GM21515 (cell line): Measurements from ENCODE around the gene DSCAML1.

Source experiments
- ATAC-seq: cut with Tn5 transposase; IDR thresholded peaks from one replicate; pipeline ENCODE4 v1.9.1; 2021; ENCODE audit not compliant: unreplicated experiment

Gene DSCAML1

GRCh38 chr11:117796872-117797529, at the start of gene DSCAML1:
Gene DSCAML1, minus strand, starts transcription at chr11:117797216. Its CDS starts 137 bp downstream, at chr11:117797079.
- no peak for ATAC-seq

GRCh38 chr11:117843666-117844484, 46.9 kb upstream of the DSCAML1 start:
- ATAC-seq, result no peak

GRCh38 chr11:117842131-117842941, 45.3 kb upstream of the DSCAML1 start:
- no peak for ATAC-seq

DNA sequence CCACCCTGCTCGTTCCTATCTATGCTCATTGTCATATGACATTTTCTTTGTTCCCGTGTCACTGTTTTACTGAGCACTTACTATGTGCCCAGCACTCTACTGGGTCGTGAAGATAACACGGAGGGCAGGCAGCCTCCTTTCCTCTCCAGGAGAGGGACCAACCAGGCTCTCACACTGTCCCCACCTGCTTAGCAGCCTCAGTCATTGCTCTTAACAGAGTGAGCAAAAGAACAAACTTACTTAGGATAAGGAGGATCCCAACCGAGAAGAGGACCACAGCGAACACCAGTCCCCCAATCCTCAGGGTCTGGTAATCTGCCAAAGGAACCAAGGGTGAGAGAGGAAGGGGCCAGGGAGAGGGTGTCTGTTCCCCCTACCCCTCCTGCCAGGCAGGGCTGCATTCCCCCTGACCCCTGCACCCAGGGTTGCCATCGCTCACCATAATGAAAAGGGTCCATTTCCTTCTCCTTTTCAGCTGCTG, 44.6 kb upstream of the DSCAML1 start:
- ATAC-seq, result no peak

DNA sequence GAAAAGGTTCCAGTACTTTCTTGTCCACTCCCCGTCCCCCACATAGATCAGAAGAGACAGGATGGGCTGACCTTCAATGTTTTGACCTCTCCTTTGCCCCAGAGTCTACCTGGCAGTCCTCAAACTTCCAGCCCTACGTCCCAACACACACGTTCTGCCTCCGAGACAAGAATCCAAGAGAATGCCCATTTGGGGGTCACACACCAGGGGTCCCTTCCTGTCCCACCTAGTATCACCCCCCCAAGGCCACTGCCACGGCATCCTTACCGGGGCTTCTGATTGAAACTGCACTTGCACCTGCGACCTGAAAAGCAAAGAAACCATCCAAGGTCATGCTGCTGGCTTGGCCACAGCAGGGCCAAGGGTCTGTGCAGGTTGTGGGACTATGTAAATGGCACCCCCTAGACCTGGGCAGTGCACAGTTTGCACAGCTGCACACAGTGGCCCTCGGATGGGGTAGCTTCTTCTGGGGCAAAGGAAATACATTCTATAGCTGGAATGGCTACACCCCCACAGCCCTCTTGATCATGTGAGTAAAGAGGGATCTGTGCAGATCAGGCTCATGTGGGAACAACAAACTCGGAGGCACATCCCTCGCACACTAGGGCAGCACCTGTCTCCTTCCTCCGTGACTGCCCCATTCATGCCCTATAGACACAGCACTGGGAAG, 44.0 kb upstream of the DSCAML1 start:
- ATAC-seq, result no peak

- ATAC-seq, result no peak
Measured at GRCh38 chr11:117839936-117840813, 43.2 kb upstream of the DSCAML1 start.

- ATAC-seq, result no peak
Measured at GRCh38 chr11:117839380-117839881, 42.4 kb upstream of the DSCAML1 start.

DNA sequence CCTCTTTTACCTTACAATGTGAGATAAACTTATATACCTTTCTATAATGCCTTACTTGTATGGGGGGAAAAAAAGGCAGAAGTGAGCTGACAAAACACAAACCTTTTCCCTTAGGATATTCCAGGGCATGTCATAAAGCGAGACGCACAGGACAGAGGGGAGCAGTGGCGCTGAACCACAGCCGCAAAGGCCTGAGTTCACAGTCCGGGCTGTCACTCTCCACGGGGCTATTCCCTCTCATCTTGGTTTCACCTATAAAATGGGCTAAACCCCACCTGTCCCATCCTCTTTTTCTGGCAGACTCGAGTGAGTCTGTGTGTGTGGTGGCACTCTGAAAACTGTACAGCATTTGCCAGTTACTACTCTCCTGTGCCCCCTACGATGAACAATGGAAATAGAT, 41.9 kb upstream of the DSCAML1 start:
- no peak for ATAC-seq

DNA sequence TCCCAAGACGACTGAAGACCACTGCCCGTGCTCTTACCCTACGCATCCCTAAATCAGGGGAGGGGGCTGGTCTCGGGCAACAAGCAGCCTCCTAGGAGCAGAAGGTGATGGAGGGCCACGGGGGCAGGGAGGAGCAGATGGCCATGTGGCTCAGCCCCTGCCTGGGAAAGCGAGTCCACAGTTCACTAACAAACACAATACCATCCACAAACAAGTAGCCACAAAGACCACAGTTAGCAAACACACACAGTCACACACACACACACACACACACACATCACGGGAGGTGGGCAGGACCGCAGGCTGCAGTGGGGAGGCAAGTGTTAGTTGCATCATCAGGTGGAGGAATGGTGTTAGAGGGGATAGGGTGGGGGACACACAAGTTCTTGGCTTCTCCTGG, 40.8 kb upstream of the DSCAML1 start:
- ATAC-seq, result no peak

- no peak for ATAC-seq
Measured at GRCh38 chr11:117837070-117837776, 40.2 kb upstream of the DSCAML1 start.

- no peak for ATAC-seq
Measured at GRCh38 chr11:117836077-117836960, 39.3 kb upstream of the DSCAML1 start.

DNA sequence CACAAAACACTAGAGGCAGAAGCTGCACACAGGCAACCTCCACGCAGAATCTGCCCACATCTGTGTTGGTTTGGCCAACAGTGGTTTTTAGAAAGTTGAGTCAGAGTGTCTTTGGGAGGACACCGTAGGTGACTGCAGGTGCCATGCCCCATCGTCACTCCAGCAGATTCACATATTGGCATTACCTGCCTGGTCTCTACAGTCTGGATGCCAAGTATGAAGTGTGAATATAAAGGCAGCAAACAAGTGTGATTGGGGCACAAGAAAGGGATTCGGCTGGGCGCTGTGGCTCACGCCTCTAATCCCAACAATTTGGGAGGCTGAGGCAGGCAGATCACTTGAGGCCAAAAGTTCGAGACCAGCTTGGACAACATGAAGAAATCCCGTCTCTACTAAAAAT, 38.6 kb upstream of the DSCAML1 start:
- ATAC-seq, result no peak

DNA sequence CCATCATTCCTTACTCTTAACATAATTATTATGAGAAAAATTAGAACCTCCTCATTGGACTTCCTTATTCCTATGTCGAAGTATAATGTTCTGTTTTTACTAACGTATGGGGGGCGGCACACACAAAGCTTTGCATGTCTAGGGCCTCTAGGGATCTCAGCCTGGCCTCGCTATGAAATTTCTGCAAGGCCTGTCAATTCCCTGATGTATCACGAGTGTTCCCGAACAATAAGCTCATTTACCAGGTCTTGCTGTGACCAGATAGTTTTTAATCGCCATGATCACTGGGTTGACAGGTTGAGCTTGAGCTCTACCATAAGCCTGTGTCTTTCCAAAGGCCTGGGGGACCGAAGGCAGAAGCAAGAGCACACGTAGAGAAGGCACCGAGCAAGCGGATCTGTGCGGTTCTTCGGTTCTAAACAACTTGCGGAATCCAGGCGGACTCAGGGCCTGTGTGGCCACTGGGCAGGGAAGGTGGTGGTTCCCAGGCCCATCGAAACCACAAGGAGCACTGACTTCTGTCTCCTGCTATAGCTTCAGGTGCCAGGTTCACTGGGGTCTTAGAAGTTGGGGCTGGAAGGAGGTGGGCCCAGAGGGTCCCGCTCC, 37.9 kb upstream of the DSCAML1 start:
- ATAC-seq, result no peak

DNA sequence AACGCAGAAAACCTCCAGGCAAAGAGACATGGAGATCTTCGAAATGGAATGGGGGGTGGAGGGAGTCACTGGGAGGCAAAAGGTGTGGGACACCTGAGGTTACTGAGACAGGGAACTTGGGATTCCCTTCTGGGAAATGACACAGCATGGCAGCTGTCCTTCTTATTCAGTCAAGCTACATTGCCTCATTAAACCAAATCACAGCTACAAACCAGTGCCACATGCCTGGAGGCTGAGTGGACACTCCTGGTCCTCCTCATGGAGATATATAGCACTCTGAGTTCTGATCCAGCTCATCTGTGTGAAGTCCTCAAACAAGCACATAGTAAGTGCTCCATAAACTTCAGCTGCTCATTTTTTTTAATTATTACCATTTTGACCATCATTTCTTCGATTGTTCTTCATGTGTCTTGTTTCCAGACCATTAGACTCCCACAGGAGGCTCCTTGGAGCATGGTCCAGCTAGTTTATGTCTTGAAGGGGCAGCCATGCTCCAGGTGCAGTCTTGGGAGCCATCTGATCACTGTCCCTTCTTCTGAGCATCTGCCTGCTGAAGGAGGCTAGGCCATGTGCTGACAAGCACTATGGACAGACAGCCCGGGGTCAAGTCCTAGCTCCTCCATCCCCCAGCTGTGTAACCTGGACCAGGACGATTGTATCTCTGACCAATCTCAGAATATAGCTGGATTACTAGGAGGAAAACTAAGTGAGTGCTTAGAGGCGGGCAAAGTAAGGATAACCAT, 37.2 kb upstream of the DSCAML1 start:
- no peak for ATAC-seq

GRCh38 chr11:117833401-117833891, 36.4 kb upstream of the DSCAML1 start:
- no peak for ATAC-seq

GRCh38 chr11:117832511-117832910, 35.5 kb upstream of the DSCAML1 start:
- no peak for ATAC-seq
